Measurements from ENCODE around the gene SMIM35.

DNA sequence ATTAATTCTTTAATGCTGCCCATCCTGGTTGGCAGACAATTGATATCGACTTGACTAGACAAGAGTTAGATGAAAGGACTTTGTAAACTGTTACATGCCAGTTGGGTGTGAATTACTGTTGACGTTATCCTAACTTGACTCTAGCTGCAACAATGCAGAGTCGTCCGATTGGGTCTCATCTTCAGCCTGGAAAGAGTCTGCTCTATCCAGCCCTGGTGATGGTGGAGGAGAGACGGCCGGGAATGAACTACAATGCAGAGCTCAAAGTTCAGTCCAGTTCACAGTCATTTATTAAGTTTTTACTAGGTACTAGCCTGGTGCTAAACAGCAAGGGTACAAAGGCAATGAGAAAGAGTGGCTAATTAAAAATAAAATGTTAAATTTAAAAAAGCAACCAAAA, 4.9 kb upstream of the SMIM35 start:
- no peak for TF ChIP-seq ZC3H10 (CRISPR knock-in tag; IDR thresholded peaks at IDR 0.05)
- TF ChIP-seq, protein P1, sequence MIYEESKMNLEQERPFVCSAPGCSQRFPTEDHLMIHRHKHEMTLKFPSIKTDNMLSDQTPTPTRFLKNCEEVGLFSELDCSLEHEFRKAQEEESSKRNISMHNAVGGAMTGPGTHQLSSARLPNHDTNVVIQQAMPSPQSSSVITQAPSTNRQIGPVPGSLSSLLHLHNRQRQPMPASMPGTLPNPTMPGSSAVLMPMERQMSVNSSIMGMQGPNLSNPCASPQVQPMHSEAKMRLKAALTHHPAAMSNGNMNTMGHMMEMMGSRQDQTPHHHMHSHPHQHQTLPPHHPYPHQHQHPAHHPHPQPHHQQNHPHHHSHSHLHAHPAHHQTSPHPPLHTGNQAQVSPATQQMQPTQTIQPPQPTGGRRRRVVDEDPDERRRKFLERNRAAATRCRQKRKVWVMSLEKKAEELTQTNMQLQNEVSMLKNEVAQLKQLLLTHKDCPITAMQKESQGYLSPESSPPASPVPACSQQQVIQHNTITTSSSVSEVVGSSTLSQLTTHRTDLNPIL (CRISPR knock-in tag; IDR thresholded peaks at IDR 0.05; ENCODE audit: low read depth): no peak
- no peak for TF ChIP-seq ESRRG (CRISPR knock-in tag; IDR thresholded peaks at IDR 0.05)
- no peak for TF ChIP-seq ZNF565 (CRISPR knock-in tag; conservative IDR thresholded peaks at IDR 0.05; ENCODE audit: low read depth)
- no peak for TF ChIP-seq ISL1 (CRISPR knock-in tag; IDR thresholded peaks at IDR 0.05)
- TF ChIP-seq RARB (CRISPR knock-in tag; IDR thresholded peaks at IDR 0.05): no peak
- TF ChIP-seq, protein P2, sequence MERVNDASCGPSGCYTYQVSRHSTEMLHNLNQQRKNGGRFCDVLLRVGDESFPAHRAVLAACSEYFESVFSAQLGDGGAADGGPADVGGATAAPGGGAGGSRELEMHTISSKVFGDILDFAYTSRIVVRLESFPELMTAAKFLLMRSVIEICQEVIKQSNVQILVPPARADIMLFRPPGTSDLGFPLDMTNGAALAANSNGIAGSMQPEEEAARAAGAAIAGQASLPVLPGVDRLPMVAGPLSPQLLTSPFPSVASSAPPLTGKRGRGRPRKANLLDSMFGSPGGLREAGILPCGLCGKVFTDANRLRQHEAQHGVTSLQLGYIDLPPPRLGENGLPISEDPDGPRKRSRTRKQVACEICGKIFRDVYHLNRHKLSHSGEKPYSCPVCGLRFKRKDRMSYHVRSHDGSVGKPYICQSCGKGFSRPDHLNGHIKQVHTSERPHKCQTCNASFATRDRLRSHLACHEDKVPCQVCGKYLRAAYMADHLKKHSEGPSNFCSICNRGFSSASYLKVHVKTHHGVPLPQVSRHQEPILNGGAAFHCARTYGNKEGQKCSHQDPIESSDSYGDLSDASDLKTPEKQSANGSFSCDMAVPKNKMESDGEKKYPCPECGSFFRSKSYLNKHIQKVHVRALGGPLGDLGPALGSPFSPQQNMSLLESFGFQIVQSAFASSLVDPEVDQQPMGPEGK (CRISPR knock-in tag; IDR thresholded peaks at IDR 0.05; ENCODE audit: borderline replicate concordance): no peak

Measured in SK-N-SH treated with all-trans-retinoic acid at 6 μM for 48 hours (cell line).